Activated CD8-positive, alpha-beta memory T cell treated with anti-CD3 and anti-CD28 coated beads for 1 hour (primary cell): ENCODE measurements around the gene UBALD2.
"Not testable (repeated sequence)": the region's sequence is repeated elsewhere in the genome, so short reads cannot be mapped to it uniquely, and the experiment has no call there.

Experiments
- DNase-seq, 2 donors: peaks; one replicate each; pipeline ENCODE4 v3.0.0-alpha.2; 2020; ENCODE audit warnings: low read depth in 1 of 2; ENCODE audit errors: extremely low read depth in 1 of 2

Gene UBALD2

GRCh38 chr17:76244721-76245120 lies 20.4 kb upstream of the UBALD2 start:
- DNase-seq: not testable (repeated sequence)

- DNase-seq: no peak
These were observed 18.8 kb upstream of the UBALD2 start for GRCh38 chr17:76246080-76247066.

GRCh38 chr17:76247304-76247703 lies 17.8 kb upstream of the UBALD2 start:
- no peak for DNase-seq

- no peak for DNase-seq
These were observed 16.9 kb upstream of the UBALD2 start for GRCh38 chr17:76248013-76248782.

GRCh38 chr17:76250141-76250540 lies 15.0 kb upstream of the UBALD2 start:
- DNase-seq: no peak

GRCh38 chr17:76251478-76252039 lies 13.6 kb upstream of the UBALD2 start:
- no peak for DNase-seq

GRCh38 chr17:76252040-76252954 lies 12.9 kb upstream of the UBALD2 start:
- no peak for DNase-seq

- DNase-seq: not testable (repeated sequence)
These were observed 12.0 kb upstream of the UBALD2 start for GRCh38 chr17:76252967-76253766.

- DNase-seq: no peak
These were observed 11.3 kb upstream of the UBALD2 start for GRCh38 chr17:76253841-76254240.

- DNase-seq: no peak
These were observed 10.9 kb upstream of the UBALD2 start for GRCh38 chr17:76254275-76254674.

- DNase-seq: no peak
These were observed 9.2 kb upstream of the UBALD2 start for GRCh38 chr17:76255801-76256429.

- not testable (repeated sequence) for DNase-seq
These were observed 8.6 kb upstream of the UBALD2 start for GRCh38 chr17:76256430-76257050.

- no peak for DNase-seq
These were observed 4.9 kb upstream of the UBALD2 start for GRCh38 chr17:76260220-76260619.

- no peak for DNase-seq
These were observed 4.5 kb upstream of the UBALD2 start for GRCh38 chr17:76260669-76261068.

- no peak for DNase-seq
These were observed 3.5 kb upstream of the UBALD2 start for GRCh38 chr17:76261421-76262215.

GRCh38 chr17:76262732-76263344 lies 2.3 kb upstream of the UBALD2 start:
- no peak for DNase-seq

- no peak for DNase-seq
These were observed 1.3 kb upstream of the UBALD2 start for GRCh38 chr17:76263896-76264295.

GRCh38 chr17:76264425-76264754 lies 758 bp upstream of the UBALD2 start:
- no peak for DNase-seq
